ENCODE data around the gene SCFD2.

GRCh38 chr4:52935317-52935716 is 430.5 kb downstream of the SCFD2 start:
- no peak for TF ChIP-seq CTCF (IDR thresholded peaks at IDR 0.05; ENCODE audit: insufficient read depth, low read length)
- no peak for TF ChIP-seq REST (IDR thresholded peaks at IDR 0.05; ENCODE audit: insufficient replicate concordance, low read depth)

Data from HL-60 (cell line).